Suppressor macrophage treated with lipopolysaccharide for 1 hour (primary cell): ENCODE results near the gene AWAT1.
"Not testable (repeated sequence)": the region's sequence is repeated elsewhere in the genome, so short reads cannot be mapped to it uniquely, and the experiment has no call there.

Experiments used
- DNase-seq, 3 donors: peaks; one replicate each; pipeline ENCODE4 v3.0.0-alpha.2; 2020 to 2022

Gene AWAT1

GRCh38 chrX:70234355-70234754, at the start of gene AWAT1:
AWAT1 (plus strand) TSS chrX:70234655; CDS start chrX:70234696, 41 bp downstream.
- no peak for DNase-seq

GRCh38 chrX:70190225-70190624, 44.2 kb upstream of the AWAT1 start:
- no peak for DNase-seq

- DNase-seq = peak; percentile 28 to 57 (median 49)
Measured at GRCh38 chrX:70196961-70197720, 37.3 kb upstream of the AWAT1 start.

GRCh38 chrX:70201732-70202131, 32.7 kb upstream of the AWAT1 start:
- DNase-seq = no peak

- no peak for DNase-seq
Measured at GRCh38 chrX:70208479-70208878, 26.0 kb upstream of the AWAT1 start.

- DNase-seq = not testable (repeated sequence)
Measured at GRCh38 chrX:70209570-70209969, 24.9 kb upstream of the AWAT1 start.

GRCh38 chrX:70219938-70220764, 14.3 kb upstream of the AWAT1 start:
- no peak for DNase-seq

- no peak for DNase-seq
Measured at GRCh38 chrX:70226048-70226447, 8.4 kb upstream of the AWAT1 start.

- DNase-seq = no peak
Measured at GRCh38 chrX:70226687-70227086, 7.8 kb upstream of the AWAT1 start.

GRCh38 chrX:70231666-70232065, 2.8 kb upstream of the AWAT1 start:
- DNase-seq = no peak

- no peak for DNase-seq
Measured at GRCh38 chrX:70240751-70241150, 6.3 kb downstream of the AWAT1 start.

- DNase-seq = no peak
Measured at GRCh38 chrX:70241501-70241900, 7.0 kb downstream of the AWAT1 start.

- DNase-seq = not testable (repeated sequence)
Measured at GRCh38 chrX:70243601-70244000, 9.1 kb downstream of the AWAT1 start.

- DNase-seq = no peak
Measured at GRCh38 chrX:70244881-70245280, 10.4 kb downstream of the AWAT1 start.

- DNase-seq = no peak
Measured at GRCh38 chrX:70247252-70247651, 12.8 kb downstream of the AWAT1 start.

- DNase-seq = no peak
Measured at GRCh38 chrX:70252491-70252890, 18.0 kb downstream of the AWAT1 start.

GRCh38 chrX:70253377-70254062, 19.1 kb downstream of the AWAT1 start:
- DNase-seq = no peak

GRCh38 chrX:70254063-70254400, 19.6 kb downstream of the AWAT1 start:
- no peak for DNase-seq

GRCh38 chrX:70254909-70255308, 20.5 kb downstream of the AWAT1 start:
- no peak for DNase-seq

GRCh38 chrX:70255452-70255851, 21.0 kb downstream of the AWAT1 start:
- DNase-seq = no peak

GRCh38 chrX:70257423-70258288, 23.2 kb downstream of the AWAT1 start:
- DNase-seq = no peak

- no peak for DNase-seq
Measured at GRCh38 chrX:70260104-70260503, 25.6 kb downstream of the AWAT1 start, which contains the start of gene P2RY4. P2RY4 (minus strand) TSS chrX:70260204; CDS start chrX:70259624, 580 bp downstream.
